Stimulated activated CD4-positive, alpha-beta T cell treated with anti-CD3 and anti-CD28 coated beads, Interleukin-1b, Interleukin-23, amount 100 ng/mL, for 48 hours (primary cell): Measurements from ENCODE around the gene HS3ST4.

ENCODE experiments used
- DNase-seq: peaks from one replicate; pipeline ENCODE4 v3.0.0-alpha.2; 2020

The HS3ST4 gene

GRCh38 chr16:25691519-25692091 lies at the start of gene HS3ST4:
TSS of gene HS3ST4 (plus strand) at chr16:25691959.
- no peak for DNase-seq

- no peak for DNase-seq
Measured at GRCh38 chr16:25643633-25644032, 48.1 kb upstream of the HS3ST4 start.

DNA sequence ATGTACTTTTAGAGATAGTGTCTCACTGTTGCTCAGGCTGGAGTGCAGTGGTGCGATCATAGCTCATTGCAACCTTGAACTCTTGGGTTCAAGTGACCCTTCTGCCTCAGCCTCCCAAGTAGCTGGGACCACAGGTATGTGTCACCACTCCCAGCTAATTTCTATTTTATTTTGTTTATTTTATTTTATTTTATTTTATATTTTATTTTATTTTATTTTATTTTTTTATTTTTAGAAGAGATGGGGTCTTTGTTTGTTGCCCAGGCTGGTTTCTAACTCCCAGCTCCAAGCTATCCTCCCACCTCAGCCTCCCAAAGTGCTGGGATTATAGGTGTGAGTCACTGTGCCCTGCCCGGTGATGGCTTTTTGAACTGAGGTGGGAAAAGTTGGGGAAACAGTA lies 35.1 kb upstream of the HS3ST4 start:
- DNase-seq: no peak

DNA sequence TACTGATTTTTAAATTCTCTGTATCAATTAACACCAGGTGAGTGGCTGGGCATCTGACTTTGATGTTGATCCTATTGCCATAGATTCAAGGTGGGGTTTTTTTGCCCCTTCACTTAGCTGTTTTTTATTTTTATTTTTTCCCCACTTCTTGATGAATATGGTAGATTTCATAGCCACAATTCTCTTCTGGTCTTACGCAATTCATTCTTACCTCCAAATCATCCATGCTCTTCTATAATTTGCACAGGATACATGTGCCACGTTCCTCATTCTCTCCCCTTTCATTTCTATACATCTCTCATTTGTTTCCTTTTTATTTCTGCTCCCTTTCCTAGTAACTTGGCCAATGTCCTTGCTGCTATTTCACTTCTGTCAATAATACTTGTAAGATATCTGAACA lies 14.9 kb upstream of the HS3ST4 start:
- no peak for DNase-seq

DNA sequence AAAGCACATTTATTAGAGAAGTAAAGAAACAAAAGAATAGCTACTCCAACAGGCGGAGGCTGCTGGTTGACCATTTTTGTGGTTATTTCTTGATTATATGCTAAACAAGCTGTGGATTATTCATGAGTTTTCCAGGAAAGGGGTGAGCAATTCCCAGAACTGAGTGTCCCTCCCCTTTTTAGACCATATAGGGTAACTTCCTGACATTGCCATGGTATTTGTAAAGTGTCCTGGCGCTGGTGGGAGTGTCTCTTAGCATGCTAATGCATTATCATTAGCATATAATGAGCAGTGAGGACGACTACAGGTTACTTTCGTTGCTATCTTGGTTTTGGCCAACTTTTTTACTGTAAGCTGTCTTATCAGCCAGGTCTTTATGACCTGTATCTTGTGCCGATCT lies 12.2 kb upstream of the HS3ST4 start:
- DNase-seq: no peak

DNA sequence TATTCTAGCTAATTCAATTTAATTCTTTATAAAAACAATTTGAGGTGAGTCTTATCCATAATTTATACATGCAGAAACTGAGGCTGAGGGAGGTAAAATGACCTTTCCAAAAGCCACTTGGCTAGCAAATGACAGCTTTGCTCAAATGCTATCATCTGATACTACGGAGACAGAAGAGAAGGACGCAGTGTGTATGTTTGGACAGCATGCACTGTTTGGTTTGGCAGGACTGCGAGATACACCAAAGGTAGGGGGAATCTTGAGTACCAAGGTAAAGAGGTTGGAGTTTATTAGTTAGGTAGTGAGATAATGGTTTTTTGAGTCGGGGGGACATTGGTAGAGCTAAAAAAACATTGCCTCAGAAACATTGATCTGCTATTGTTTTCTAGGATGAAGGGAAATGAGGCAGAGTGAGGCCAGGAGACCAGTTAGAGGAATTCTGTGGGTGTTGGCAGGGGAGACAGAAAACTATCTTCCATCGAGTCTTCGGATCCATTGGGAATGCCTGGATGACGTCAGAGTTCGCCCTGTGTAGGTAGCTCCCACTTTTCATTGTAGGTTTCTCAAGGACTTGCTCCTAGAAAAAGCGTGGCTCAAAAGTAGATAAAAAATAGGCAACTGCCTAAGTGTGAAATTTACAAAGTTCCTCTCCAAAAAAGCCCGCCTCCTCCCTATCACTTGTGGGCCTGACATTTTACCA lies 2.5 kb upstream of the HS3ST4 start:
- DNase-seq: no peak

DNA sequence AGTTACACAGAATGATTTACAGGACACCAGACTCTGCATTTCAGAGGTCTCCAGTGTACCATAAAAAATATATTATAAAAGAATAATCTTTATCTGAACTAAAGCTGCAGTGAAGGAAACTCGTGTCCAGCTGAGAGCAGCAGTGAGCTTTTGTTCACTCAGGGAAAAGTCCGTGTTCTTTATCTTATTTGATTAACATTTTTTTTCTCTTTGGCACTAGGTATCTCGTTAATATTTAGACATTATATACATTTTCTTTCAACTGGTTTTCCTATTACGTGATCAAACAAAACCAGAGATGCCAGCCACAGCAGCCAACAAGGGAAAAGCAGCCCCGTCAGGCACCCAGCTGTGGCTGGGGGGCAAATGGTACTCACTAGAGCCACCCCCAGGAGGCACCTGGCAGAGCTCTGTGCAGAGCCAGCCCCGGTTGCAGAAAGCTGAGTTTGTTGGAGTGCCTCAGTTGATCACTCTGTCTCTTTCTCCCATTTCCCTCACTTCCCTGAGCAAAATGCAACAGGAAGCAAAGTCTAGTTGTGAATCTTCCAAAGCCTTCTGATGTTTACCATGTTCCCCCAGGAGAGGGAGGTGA lies 1.1 kb upstream of the HS3ST4 start:
- DNase-seq: no peak

- DNase-seq: no peak
Measured at GRCh38 chr16:25692351-25692741, 587 bp downstream of the HS3ST4 start.

- DNase-seq: no peak
Measured at GRCh38 chr16:25692742-25693508, 1.2 kb downstream of the HS3ST4 start.

DNA sequence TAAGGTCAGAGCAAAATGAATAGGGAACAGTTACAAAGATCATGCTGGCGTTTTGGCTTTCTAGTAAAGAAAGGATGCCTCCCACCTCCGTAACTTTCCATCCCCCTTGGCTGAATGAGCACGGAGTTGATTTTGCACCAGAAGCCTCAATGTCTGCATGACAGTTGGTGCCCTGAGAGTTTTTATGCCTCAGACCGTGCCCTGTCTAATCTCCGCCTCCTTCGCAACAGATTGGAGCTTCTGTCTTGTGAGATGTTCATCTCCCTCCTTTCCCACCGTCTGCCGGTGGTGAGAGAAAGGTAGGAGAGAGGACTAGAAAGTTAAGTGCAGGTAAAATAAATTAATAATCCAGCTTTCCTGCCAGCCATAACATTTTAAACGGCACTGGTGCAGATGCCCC lies 1.9 kb downstream of the HS3ST4 start:
- no peak for DNase-seq

DNA sequence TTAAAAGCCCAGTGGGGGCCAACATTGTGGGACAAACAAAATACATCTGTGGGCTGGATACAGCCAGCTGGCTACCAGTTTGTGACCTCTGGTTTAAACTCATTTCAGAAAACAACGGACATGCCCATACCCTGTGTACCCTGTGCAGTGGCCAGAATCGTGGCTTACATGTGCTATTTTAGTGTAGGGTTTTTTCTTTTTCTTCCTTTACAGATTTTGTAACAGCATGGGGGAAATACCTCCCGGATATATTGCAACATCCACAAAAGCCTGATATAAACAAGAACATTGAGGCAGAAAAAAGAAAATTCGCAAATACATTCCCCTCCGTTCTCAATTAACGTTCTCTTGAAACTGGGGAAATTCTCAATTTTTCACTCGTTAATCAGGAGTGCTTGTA lies 7.3 kb downstream of the HS3ST4 start:
- no peak for DNase-seq

- DNase-seq: no peak
Measured at GRCh38 chr16:25700547-25700946, 8.8 kb downstream of the HS3ST4 start.

DNA sequence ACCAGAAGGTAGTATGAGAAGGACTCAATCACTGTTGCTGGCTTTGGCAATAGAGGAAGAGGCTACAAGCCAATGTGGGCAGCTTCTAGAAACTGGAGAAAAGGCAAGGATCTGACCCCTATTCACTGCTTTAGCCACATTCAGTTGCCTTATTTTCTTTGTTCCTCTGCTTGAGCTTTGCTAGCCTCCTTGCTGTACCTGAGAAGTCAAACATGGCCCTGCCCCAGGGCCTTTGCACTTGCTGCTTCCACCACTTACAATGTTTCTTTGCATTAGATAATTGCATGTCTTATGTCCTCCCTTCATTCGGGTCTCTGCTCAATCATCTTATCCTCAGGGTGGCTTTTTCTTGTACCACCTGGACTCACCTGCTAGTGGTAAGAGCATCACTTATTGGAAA lies 15.8 kb downstream of the HS3ST4 start:
- no peak for DNase-seq

DNA sequence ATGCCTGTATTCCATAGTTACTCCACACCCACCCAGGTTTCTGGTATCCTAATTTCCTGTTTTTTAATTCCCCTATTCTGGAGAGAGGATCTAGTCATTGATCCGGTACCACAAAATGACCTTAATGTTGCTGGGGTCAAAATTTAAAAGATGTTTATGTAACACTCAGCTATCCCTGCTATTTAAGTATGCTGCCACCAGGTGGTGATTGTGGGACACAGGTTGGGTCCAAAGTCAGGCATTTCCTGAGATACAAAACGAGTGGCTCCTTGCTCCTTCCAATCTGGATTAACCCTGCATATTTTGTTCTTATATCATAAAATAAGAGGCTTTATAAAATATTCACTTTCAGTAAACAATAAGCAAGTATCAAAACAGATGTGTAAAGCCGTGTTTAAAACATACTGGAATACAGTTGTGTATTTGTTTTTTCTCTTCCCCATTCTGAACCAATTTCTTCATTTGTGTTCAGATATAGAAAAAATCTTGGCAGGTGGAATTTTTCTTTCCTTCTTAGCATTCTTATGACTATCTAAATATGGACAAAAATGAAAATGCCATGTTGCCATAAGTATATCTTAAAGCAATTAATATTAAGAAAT lies 16.3 kb downstream of the HS3ST4 start:
- no peak for DNase-seq

GRCh38 chr16:25709213-25709612 lies 17.5 kb downstream of the HS3ST4 start:
- no peak for DNase-seq

GRCh38 chr16:25713785-25714570 lies 22.2 kb downstream of the HS3ST4 start:
- no peak for DNase-seq

DNA sequence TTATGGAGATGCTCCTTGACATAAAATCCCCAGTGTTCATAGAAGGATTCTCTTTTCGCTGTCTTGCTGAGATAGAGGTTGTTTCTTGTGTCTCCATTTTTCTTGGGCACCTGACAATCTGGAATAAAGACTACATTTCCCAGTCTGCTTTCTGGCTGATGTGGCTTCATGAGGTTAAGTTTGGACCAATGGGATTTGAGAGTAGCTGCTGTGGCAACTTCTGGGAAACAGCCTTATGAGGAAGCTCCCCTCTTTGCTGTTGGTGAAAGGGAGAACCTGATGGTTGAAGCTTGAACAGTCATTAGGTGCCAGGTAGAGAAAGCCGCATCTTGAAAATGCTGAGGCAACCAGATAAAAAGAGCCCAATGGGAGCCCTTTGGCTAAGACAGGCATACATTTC lies 24.4 kb downstream of the HS3ST4 start:
- DNase-seq: no peak

DNA sequence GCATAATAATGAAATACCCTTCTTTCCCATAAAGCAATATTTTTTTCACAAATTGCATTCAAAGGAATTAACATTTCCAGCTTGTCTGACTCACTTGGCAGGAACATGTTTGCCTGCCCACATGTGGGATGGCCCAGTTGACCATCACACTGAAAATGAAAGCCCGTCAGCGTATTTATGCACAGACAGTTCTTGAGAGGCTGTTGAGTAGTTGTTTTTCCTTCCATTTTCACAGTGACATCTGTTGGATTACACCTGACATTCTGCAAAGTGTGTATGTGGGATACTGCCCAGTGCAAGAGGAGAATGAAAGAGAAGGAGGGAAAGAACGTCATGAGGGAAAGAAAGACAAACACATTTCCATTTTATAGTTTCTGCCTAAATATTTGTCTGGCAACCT lies 29.7 kb downstream of the HS3ST4 start:
- DNase-seq: no peak

- no peak for DNase-seq
Measured at GRCh38 chr16:25726430-25727098, 34.8 kb downstream of the HS3ST4 start.

- no peak for DNase-seq
Measured at GRCh38 chr16:25729188-25729915, 37.6 kb downstream of the HS3ST4 start.

DNA sequence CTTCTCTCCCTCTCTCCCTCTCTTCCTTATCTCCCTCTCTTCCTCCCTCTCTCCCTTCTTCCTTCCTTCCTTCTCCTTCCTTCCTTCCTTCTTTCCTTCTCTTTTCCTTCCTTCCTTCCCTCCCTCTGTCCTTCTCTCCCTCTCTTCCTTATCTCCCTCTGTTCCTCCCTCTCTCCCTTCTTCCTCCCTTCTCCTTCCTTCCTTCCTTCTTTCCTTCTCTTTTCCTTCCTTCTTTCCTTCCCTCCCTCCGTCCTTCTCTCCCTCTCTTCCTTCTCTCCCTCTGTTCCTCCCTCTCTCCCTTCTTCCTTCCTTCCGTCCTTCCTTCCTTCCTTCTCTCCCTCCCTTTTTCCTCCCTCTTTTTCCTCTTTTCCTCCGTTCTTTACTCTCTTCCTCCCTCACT lies 38.6 kb downstream of the HS3ST4 start:
- no peak for DNase-seq
